LNCaP clone FGC (cell line): ENCODE measurements around the gene SIK2.

Experiments used
- DNase-seq: peaks from one replicate; pipeline ENCODE4 v3.0.0-alpha.2; 2011; ENCODE audit warnings: low read depth
- H3K4me3 ChIP-seq: 2 replicates; pipeline ENCODE4 v1.5.1; 2011; ENCODE audit warnings: mild to moderate bottlenecking, low read depth, low read length, control low read depth
- TF ChIP-seq, protein P1 (sequence below): IDR thresholded peaks from 2 replicates; pipeline ENCODE4 v1.5.1; 2012; ENCODE audit warnings: mild to moderate bottlenecking; ENCODE audit not compliant: control insufficient read depth, insufficient read depth; ENCODE audit errors: extremely low read depth

SIK2 gene

DNA sequence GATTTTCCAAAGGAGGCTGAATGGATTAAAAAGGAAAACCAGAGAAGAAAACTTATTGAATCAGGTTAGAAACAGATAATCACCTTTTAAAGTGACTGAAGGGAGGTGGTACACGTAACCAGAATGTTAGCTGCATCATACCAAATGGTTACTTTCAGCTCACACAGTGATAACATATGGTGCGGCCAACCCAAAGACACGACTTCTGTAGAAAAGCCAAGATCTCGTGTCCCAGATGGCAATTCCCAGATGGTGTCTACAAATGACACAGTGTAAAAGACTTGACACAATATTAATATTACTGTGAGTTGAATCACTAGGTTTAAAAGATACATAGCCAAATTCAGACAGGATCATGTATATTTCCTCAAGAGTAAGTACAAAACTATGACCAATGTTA, 158.8 kb downstream of the SIK2 start:
- no peak for DNase-seq
- no peak overlapping the region for H3K4me3 ChIP-seq
- TF ChIP-seq, protein P1, sequence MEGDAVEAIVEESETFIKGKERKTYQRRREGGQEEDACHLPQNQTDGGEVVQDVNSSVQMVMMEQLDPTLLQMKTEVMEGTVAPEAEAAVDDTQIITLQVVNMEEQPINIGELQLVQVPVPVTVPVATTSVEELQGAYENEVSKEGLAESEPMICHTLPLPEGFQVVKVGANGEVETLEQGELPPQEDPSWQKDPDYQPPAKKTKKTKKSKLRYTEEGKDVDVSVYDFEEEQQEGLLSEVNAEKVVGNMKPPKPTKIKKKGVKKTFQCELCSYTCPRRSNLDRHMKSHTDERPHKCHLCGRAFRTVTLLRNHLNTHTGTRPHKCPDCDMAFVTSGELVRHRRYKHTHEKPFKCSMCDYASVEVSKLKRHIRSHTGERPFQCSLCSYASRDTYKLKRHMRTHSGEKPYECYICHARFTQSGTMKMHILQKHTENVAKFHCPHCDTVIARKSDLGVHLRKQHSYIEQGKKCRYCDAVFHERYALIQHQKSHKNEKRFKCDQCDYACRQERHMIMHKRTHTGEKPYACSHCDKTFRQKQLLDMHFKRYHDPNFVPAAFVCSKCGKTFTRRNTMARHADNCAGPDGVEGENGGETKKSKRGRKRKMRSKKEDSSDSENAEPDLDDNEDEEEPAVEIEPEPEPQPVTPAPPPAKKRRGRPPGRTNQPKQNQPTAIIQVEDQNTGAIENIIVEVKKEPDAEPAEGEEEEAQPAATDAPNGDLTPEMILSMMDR, result no peak

DNA sequence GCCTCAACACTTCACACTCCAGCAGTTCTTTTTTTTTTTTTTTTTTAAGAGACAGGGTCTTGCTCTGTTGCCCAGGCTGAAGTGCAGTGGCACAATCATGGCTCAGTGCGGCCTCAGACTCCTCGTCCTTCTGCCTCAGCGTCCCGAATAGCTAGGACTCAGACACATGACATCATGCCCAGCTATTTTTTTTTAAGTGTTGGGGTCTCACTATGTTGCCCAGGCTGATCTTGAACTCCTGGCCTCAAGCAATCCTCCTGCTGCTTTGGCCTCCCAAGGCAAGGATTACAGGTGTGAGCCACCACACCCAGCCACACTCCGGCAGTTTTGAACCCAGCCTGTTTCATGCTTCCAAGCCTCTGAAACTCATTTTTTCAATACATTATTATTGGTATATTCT, 160.3 kb downstream of the SIK2 start:
- H3K4me3 ChIP-seq, result no peak overlapping the region
- TF ChIP-seq, protein P1, result no peak
- DNase-seq, result no peak

DNA sequence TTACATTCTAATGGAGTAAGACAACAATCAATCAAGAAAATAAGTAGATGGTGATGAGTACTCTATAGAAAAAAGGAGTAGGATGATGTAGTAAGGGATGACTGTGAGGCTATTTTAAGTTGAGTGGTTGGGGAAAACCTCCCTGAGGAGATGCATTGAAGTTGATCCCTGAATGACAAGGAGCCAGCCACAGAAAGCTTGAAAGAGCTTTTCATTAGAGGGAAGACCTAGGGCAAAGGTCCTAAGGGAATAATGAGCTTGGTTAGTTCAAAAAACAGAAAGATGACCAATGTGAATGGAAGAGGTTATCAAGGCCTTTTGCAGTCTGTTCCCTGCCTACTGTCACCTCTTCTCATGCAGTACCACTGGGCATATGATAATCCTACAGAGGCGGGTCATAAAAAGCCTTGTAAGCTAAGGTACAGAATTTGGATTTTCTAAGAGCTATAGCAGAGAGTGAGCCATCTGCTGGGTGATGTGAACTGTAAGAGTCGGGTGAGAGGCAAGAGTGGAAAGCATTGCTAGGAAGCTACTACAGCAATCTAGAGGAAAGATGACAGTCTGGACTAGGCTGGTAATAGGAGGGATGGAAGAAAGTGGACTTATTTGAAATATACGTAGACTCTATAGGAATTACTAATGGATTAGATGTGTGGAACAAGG, 160.9 kb downstream of the SIK2 start:
- no peak overlapping the region for H3K4me3 ChIP-seq
- no peak for DNase-seq

DNA sequence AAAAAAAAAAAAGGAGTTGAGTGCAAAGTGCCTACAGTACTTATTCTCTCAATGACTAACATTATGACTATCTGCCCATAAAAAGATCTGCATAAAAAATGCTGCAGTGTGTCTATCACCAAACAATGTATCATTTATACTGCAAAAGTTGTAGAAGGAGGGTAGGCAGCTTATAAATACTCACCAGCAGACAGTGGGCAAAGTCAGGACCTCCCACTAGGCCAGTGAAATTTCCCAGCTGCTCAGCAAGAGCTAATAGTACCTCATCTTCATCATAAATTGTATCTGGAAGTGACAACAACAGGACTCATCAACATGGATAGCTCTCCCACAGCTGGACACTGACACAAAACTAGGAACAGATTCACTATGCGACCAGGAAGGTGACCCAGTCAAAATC, 162.4 kb downstream of the SIK2 start:
- H3K4me3 ChIP-seq, result peak overlapping the region; percentile 90
- TF ChIP-seq, protein P1, result no peak
- DNase-seq, result no peak

More for the DNA sequence above, 160.9 kb downstream of the SIK2 start:
- TF ChIP-seq, protein P1, result no peak

DNA sequence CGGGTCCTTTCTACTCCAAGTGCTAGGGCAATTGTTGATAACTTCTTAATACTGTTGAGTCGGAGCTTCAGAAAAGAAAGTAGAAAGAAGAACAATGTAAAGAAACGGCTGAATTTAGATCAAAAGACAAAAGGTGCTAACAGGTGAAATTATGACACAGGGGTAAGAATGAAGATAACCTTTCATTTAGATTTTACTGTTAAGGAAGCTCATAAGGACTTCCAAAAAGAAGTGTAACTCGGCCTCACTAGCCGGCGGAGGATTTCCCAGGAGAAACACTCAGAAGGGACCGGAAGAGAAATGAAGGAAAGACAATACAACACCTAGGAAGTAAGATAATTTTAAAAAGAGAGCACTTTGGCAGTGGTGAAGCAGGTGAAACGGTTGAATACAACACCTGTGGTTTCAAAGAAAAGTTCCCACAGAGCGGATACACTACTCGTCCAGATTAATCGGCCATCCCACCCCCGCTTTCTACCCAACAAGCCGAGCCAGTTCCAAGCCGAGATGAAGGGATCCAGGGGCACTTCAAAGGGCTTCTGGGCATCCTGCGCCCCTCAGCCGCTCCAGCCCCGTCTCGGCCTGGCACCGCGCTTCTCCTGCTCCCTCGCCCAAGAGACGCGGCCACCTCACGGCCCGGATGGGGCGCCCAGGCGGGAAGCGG, 163.2 kb downstream of the SIK2 start:
- TF ChIP-seq, protein P1, result no peak
- H3K4me3 ChIP-seq, result peak overlapping the region; percentile 90
- DNase-seq, result no peak

DNA sequence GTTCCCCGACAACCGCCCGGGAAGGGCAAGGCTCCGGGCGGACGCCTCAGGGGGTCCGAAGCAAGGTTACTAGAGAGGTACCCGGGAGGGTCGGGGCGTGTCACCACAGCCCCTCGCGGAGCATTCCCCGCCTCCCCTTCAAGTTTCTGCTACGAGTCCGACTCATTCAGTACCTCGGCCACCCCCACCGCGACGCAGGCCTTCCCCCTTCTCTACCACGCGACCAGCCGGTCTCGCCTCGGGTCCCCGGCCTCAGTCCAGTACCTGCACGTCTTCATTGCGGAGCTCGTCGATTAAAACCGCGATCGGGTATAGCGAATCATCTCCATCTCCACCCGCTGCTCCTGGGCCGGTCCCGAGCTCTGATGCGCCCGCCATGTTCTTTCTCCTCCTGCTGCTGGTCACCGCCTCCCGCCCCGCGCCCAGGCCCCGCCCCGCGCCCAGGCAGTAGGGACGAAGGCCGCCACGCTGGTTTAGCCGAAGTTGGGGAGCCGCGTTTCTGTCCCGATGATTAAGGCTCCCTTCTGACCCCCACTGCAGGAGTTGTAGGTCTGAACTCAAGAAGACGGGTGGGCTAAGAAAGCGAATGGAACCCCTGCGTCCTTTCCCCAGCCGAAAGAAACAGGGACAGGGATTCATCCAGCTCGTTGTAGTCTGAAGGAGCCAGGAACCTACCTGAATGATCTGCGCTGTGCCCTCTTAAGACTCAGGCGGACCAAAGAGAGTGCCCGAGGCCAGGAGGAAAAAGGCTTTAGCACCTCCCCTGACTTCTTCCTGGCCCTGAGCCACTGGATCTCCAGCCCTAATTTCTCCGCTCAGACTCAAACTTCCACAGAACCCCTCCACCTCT, 164.0 kb downstream of the SIK2 start, which contains the start of gene PPP2R1B:
PPP2R1B (minus strand) TSS at position 406 of the 850 bp plus-strand sequence; CDS start at position 378, 28 bp downstream.
- peak; percentile 69 for DNase-seq
- H3K4me3 ChIP-seq, result peak within 1 kb of the TSS; percentile 90
- TF ChIP-seq, protein P1, result no peak
